Stimulated activated CD4-positive, alpha-beta T cell treated with anti-CD3 and anti-CD28 coated beads, Interleukin-12 subunit alpha, Interleukin-12 subunit beta, amount 100 ng/mL, for 4 hours (primary cell): Measurements from ENCODE around the gene FAF2.
"Not testable (repeated sequence)": the region's sequence is repeated elsewhere in the genome, so short reads cannot be mapped to it uniquely, and the experiment has no call there.

Source experiments
- DNase-seq: peaks from one replicate; pipeline ENCODE4 v3.0.0-alpha.2; 2020

Gene FAF2

DNA sequence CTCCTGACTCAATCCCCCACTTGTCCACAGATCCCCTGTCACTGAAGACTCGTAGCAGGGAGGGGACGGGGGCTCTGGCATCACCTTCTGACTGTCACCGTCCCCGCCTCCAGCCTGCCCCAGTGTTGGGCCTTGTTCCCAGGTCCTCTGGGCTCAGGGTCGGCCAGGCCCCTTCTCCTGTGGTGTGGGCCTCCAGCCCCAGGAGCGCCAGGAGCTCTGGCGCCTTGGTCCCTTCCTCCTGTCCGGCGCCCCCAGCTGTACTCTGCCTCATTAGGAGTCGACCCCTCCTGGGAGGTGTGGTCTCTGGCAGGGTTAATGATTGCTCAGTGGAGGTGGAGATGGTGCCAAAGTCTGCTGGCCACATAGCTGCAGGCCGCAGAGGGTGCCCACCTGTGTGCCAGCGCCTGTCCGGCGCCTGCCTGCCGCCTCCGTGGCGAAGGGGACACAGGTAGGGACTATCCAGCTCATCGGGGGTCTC lies 100.8 kb downstream of the FAF2 start, which contains the start of gene CDHR2:
Gene CDHR2, plus strand, starts transcription at position 376 of the 478 bp plus-strand sequence. CDS start 16,011 bp downstream, outside the sequence.
- DNase-seq, result no peak

DNA sequence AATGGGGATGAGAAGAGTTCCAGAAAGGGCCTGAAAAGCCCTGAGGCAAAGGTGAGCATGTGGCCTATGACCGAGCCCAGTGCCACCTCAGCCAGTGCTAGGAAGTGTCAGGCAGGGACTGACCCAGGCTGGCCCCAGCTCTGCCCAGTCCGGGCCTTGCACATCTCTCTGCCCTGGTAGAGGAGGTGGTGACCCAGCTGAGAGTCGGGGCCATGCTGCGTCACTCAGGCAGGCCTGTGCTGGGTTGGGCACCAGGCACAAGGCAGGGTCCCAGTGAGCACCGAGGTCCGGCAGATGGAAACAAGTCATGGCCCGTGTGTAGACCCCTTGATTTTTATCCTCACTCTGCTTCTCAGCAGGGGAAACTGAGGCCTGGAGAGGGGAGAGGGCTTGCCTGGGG lies 101.7 kb downstream of the FAF2 start:
- no peak for DNase-seq

GRCh38 chr5:176550275-176550831 lies 102.2 kb downstream of the FAF2 start:
- DNase-seq, result no peak

- DNase-seq, result not testable (repeated sequence)
These were observed 102.8 kb downstream of the FAF2 start for GRCh38 chr5:176550937-176551336.

- no peak for DNase-seq
These were observed 104.2 kb downstream of the FAF2 start for GRCh38 chr5:176552332-176552869.

DNA sequence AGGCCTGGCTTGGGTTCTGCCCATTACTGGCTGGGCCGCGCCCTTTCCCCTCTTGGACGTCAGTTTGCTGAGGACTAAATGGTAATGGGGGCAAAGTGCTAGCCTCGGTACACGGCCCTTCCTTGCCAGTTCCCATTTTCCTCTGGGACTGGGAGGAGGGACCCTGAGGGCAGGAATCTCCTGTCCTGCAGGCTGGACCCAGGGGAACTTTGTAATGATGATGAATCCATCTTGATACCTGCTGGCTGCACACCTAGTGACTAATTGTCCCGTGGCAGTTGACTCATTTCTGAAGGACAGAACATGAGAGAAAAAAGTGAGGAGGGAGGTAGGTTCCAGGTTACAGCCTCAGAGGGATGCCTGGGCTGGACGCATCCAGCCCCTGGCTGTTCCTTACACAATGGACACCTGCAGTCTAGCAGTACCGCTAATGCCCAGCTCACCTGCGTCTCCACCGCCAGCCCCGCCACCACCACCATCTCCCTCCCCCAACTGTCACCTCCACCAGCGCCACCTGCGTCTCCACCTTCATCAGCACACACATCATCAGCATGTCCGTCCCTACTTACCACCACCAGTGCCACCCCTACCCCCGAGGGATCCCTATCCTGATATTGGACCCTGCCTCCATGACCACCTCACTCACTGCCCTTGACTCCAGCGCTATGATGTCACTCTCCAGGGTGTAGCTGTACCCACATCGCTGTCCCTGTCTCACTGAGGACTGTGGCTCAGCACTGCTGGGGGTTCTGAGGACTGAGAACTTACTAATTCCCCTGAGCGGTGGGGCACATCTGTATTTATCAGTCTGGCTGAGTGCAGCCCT lies 105.3 kb downstream of the FAF2 start:
- DNase-seq, result no peak

- DNase-seq, result no peak
These were observed 109.7 kb downstream of the FAF2 start for GRCh38 chr5:176557846-176558245.
